NCI-H345 treated with DMSO at 0.1 percent for 48 hours (cell line): Measurements from ENCODE around the gene ADAMTS8.

Source experiments
- DNase-seq: peaks from one replicate; lab custom pipeline; 2025; ENCODE audit not compliant: unreplicated experiment; lab: John Stamatoyannopoulos, UW

The ADAMTS8 gene

GRCh38 chr11:130421697-130422096, 6.7 kb downstream of the ADAMTS8 start:
- no peak for DNase-seq

GRCh38 chr11:130421199-130421585, 7.2 kb downstream of the ADAMTS8 start:
- no peak for DNase-seq

GRCh38 chr11:130420478-130421198, 7.8 kb downstream of the ADAMTS8 start:
- no peak for DNase-seq

GRCh38 chr11:130418756-130419155, 9.7 kb downstream of the ADAMTS8 start:
- no peak for DNase-seq

- DNase-seq, result no peak
These were observed 10.2 kb downstream of the ADAMTS8 start for GRCh38 chr11:130418210-130418609.

- no peak for DNase-seq
These were observed 11.5 kb downstream of the ADAMTS8 start for GRCh38 chr11:130416906-130417305.

- no peak for DNase-seq
These were observed 11.9 kb downstream of the ADAMTS8 start for GRCh38 chr11:130416530-130416882.

GRCh38 chr11:130415731-130416529, 12.5 kb downstream of the ADAMTS8 start:
- no peak for DNase-seq

- no peak for DNase-seq
These were observed 14.0 kb downstream of the ADAMTS8 start for GRCh38 chr11:130414107-130415080.

GRCh38 chr11:130413405-130414106, 14.9 kb downstream of the ADAMTS8 start:
- no peak for DNase-seq

GRCh38 chr11:130411223-130411622, 17.2 kb downstream of the ADAMTS8 start:
- DNase-seq, result no peak

GRCh38 chr11:130409594-130410388, 18.6 kb downstream of the ADAMTS8 start:
- DNase-seq, result no peak

- DNase-seq, result no peak
These were observed 19.5 kb downstream of the ADAMTS8 start for GRCh38 chr11:130408901-130409300.

- no peak for DNase-seq
These were observed 20.0 kb downstream of the ADAMTS8 start for GRCh38 chr11:130408401-130408890.

- no peak for DNase-seq
These were observed 20.4 kb downstream of the ADAMTS8 start for GRCh38 chr11:130407978-130408377.

- no peak for DNase-seq
These were observed 23.0 kb downstream of the ADAMTS8 start for GRCh38 chr11:130405428-130405827.

- no peak for DNase-seq
These were observed 23.7 kb downstream of the ADAMTS8 start for GRCh38 chr11:130404727-130405126.

- DNase-seq, result no peak
These were observed 24.4 kb downstream of the ADAMTS8 start for GRCh38 chr11:130403967-130404366.

GRCh38 chr11:130403271-130403804, 25.1 kb downstream of the ADAMTS8 start:
- DNase-seq, result no peak
